ENCODE data around the gene ABCE1. TPM values are rescaled to one million over a fixed set of nuclear protein-coding genes. Genes with fewer than 3 reads are reported as not detected.

ABCE1 gene
- total RNA-seq, 1 donor from 2014 or later, result 81.1 TPM

GRCh38 chr4:145066063-145066501, 32.0 kb upstream of the ABCE1 start:
- Histone ChIP-seq H3K36me3 (ENCODE audit: insufficient read depth, low read length) (no peaks in the 10 kb centered on the region), H3K27me3 (ENCODE audit: insufficient read depth, low read length) (no peaks in the 10 kb centered on the region), H3K9ac (ENCODE audit: low read length) (peak overlapping the region; percentile 18), H3K4me3 (ENCODE audit: insufficient read depth, low read depth, low read length) (no peak overlapping the region), H3K27ac (ENCODE audit: low read depth, low read length) (no peak overlapping the region), H3K79me2 (ENCODE audit: insufficient read depth, low read length) (peaks cover 9% of the 10 kb centered on the region), H3K4me1 (ENCODE audit: insufficient read depth, low read length) (peaks cover 7% of the 10 kb centered on the region), H2AFZ (ENCODE audit: low read depth, low read length) (no peak overlapping the region), H4K20me1 (ENCODE audit: insufficient read depth, low read length) (no peaks in the 10 kb centered on the region), H3K9me3 (ENCODE audit: insufficient read depth, low read depth, low read length) (no peaks in the 10 kb centered on the region), H3K4me2 (ENCODE audit: low read length) (peak overlapping the region; percentile 6)
- TF ChIP-seq EZH2 (IDR thresholded peaks at IDR 0.05; ENCODE audit: insufficient read depth, low read length), result no peak
- TF ChIP-seq CTCF (IDR thresholded peaks at IDR 0.05; ENCODE audit: insufficient read depth, low read depth, low read length), result no peak
- Mint-ChIP-seq H3K4me3 (ENCODE audit: unreplicated experiment) (no peak overlapping the region), H3K4me1 (ENCODE audit: low read depth, unreplicated experiment) (peaks cover 19% of the 10 kb centered on the region), H3K27ac (ENCODE audit: unreplicated experiment) (peak overlapping the region; percentile 47), H3K36me3 (ENCODE audit: low read depth, unreplicated experiment) (peaks cover 7% of the 10 kb centered on the region), H3K27me3 (ENCODE audit: low read depth, unreplicated experiment) (no peaks in the 10 kb centered on the region), H3K9me3 (ENCODE audit: unreplicated experiment) (no peaks in the 10 kb centered on the region)
- FAIRE-seq (peak; percentile 34), DNase-seq (ENCODE audit: low read depth) (no peak)

GRCh38 chr4:145069361-145069760, 28.8 kb upstream of the ABCE1 start:
- DNase-seq (ENCODE audit: low read depth) (peak; percentile 70), FAIRE-seq (peak; percentile 90)

More at GRCh38 chr4:145069361-145069760, 28.8 kb upstream of the ABCE1 start:
- Histone ChIP-seq H3K79me2 (ENCODE audit: insufficient read depth, low read length) (peaks cover 9% of the 10 kb centered on the region), H3K27ac (ENCODE audit: low read depth, low read length) (no peak overlapping the region), H2AFZ (ENCODE audit: low read depth, low read length) (no peak overlapping the region), H3K27me3 (ENCODE audit: insufficient read depth, low read length) (no peaks in the 10 kb centered on the region), H3K36me3 (ENCODE audit: insufficient read depth, low read length) (no peaks in the 10 kb centered on the region), H4K20me1 (ENCODE audit: insufficient read depth, low read length) (no peaks in the 10 kb centered on the region), H3K9ac (ENCODE audit: low read length) (no peak overlapping the region), H3K9me3 (ENCODE audit: insufficient read depth, low read depth, low read length) (no peaks in the 10 kb centered on the region), H3K4me3 (ENCODE audit: insufficient read depth, low read depth, low read length) (no peak overlapping the region), H3K4me2 (ENCODE audit: low read length) (peak overlapping the region; percentile 44), H3K4me1 (ENCODE audit: insufficient read depth, low read length) (peaks cover 7% of the 10 kb centered on the region)
- Mint-ChIP-seq H3K36me3 (ENCODE audit: low read depth, unreplicated experiment) (peaks cover 7% of the 10 kb centered on the region), H3K9me3 (ENCODE audit: unreplicated experiment) (no peaks in the 10 kb centered on the region), H3K27me3 (ENCODE audit: low read depth, unreplicated experiment) (no peaks in the 10 kb centered on the region), H3K4me3 (ENCODE audit: unreplicated experiment) (no peak overlapping the region), H3K27ac (ENCODE audit: unreplicated experiment) (peak overlapping the region; percentile 37), H3K4me1 (ENCODE audit: low read depth, unreplicated experiment) (peaks cover 22% of the 10 kb centered on the region)
- no peak for TF ChIP-seq CTCF (IDR thresholded peaks at IDR 0.05; ENCODE audit: insufficient read depth, low read depth, low read length)
